SU-DHL-6 (cell line): ENCODE data around the gene HOXA10.

Source experiments
- H2AFZ ChIP-seq: fragments of 200-600 bp; sonication (generic); 2 replicates; pipeline ENCODE4 v1.6.1; 2014; ENCODE audit warnings: low read depth, mild to moderate bottlenecking, moderate library complexity, mixed read lengths, antibody characterized with exemption, low read length; ENCODE audit not compliant: severe bottlenecking
- H3F3A ChIP-seq: fragments of 200-600 bp; shearing (Covaris generic); 2 replicates; pipeline ENCODE4 v1.6.0; 2016; ENCODE audit warnings: antibody characterized with exemption, mild to moderate bottlenecking; ENCODE audit not compliant: insufficient read depth
- H3K27ac ChIP-seq: fragments of 200-600 bp; sonication (generic); 2 replicates; pipeline ENCODE4 v1.5.1; 2016; ENCODE audit warnings: low read depth, mild to moderate bottlenecking, low read length, moderate library complexity, mixed read lengths
- H3K27me3 ChIP-seq: fragments of 200-600 bp; sonication (generic), shearing (Covaris generic); 2 replicates; pipeline ENCODE4 v1.6.0; 2014; ENCODE audit warnings: mild to moderate bottlenecking, low read length
- H3K36me3 ChIP-seq: fragments of 200-600 bp; sonication (generic); 2 replicates; pipeline ENCODE4 v1.6.1; 2014; ENCODE audit warnings: mild to moderate bottlenecking, low read length, mixed read lengths
- H3K4me2 ChIP-seq: fragments of 300-600, 200-600 bp; shearing (Covaris generic), sonication (generic); 2 replicates; pipeline ENCODE4 v1.6.0; 2014; ENCODE audit warnings: low read length, low read depth, mild to moderate bottlenecking; ENCODE audit not compliant: poor library complexity, severe bottlenecking
- H3K4me3 ChIP-seq: fragments of 200-600 bp; sonication (generic); 2 replicates; pipeline ENCODE4 v1.5.1; 2014; ENCODE audit warnings: antibody characterized with exemption, low read length, mild to moderate bottlenecking, mixed read lengths; ENCODE audit not compliant: insufficient read depth, poor library complexity, severe bottlenecking
- H3K79me2 ChIP-seq: fragments of 200-600 bp; sonication (generic); 2 replicates; pipeline ENCODE4 v1.6.1; 2014; ENCODE audit warnings: mild to moderate bottlenecking, low read length, moderate library complexity; ENCODE audit not compliant: insufficient read depth
- H3K9ac ChIP-seq: fragments of 200-600 bp; sonication (generic); 2 replicates; pipeline ENCODE4 v1.7.0; 2014; ENCODE audit warnings: mild to moderate bottlenecking, low read length
- H3K9me2 ChIP-seq: fragments of 200-600 bp; sonication (generic); replicated peaks from 2 replicates; pipeline ENCODE4 v1.6.1; 2014; ENCODE audit warnings: low read length; ENCODE audit not compliant: insufficient read depth
- H3K9me3 ChIP-seq: fragments of 200-600 bp; sonication (generic); 2 replicates; pipeline ENCODE4 v1.6.1; 2014; ENCODE audit warnings: low read length, mixed read lengths; ENCODE audit not compliant: insufficient read depth
- H4K20me1 ChIP-seq: fragments of 200-600 bp; sonication (generic); 2 replicates; pipeline ENCODE4 v1.6.1; 2014; ENCODE audit warnings: low read depth, mild to moderate bottlenecking, antibody characterized with exemption, low read length, moderate library complexity, mixed read lengths
- CTCF ChIP-seq: fragments of 200-600 bp; sonication (generic); IDR thresholded peaks from one replicate; pipeline ENCODE4 v1.5.1; 2017; ENCODE audit warnings: antibody characterized with exemption, mild to moderate bottlenecking, low read length, moderate library complexity; ENCODE audit not compliant: insufficient read depth, poor library complexity, severe bottlenecking
- EZH2phosphoT487 ChIP-seq: fragments of 200-600 bp; sonication (generic), shearing (Covaris generic); conservative IDR thresholded peaks from 2 replicates; pipeline ENCODE4 v1.6.1; 2018; ENCODE audit warnings: mild to moderate bottlenecking, antibody characterized with exemption, low read length, moderate library complexity, mixed read lengths

The HOXA10 gene

GRCh38 chr7:27162561-27163287 is 11.4 kb downstream of the HOXA10 start:
- Histone ChIP-seq H3K36me3 (no peaks in the 10 kb centered on the region), H3K79me2 (no peaks in the 10 kb centered on the region), H3K27ac (no peak overlapping the region), H3K27me3 (no peaks in the 10 kb centered on the region), H2AFZ (no peak overlapping the region), H3K4me2 (no peak overlapping the region), H3K9me2 (no peaks in the 10 kb centered on the region), H3F3A (peaks cover 15% of the 10 kb centered on the region), H3K4me3 (no peak overlapping the region), H3K9me3 (no peaks in the 10 kb centered on the region), H3K9ac (no peak overlapping the region), H4K20me1 (no peaks in the 10 kb centered on the region)
- TF ChIP-seq EZH2phosphoT487: no peak
- no peak for TF ChIP-seq CTCF

GRCh38 chr7:27161721-27162560 is 12.2 kb downstream of the HOXA10 start:
- Histone ChIP-seq H3K27ac (no peak overlapping the region), H3K36me3 (no peaks in the 10 kb centered on the region), H3K27me3 (no peaks in the 10 kb centered on the region), H4K20me1 (no peaks in the 10 kb centered on the region), H3K79me2 (no peaks in the 10 kb centered on the region), H3K4me3 (no peak overlapping the region), H3F3A (peaks cover 19% of the 10 kb centered on the region), H2AFZ (no peak overlapping the region), H3K9me2 (no peaks in the 10 kb centered on the region), H3K4me2 (no peak overlapping the region), H3K9ac (no peak overlapping the region), H3K9me3 (no peaks in the 10 kb centered on the region)
- no peak for TF ChIP-seq CTCF

GRCh38 chr7:27161214-27161720 is 12.9 kb downstream of the HOXA10 start:
- Histone ChIP-seq H3K9me2 (no peaks in the 10 kb centered on the region), H4K20me1 (no peaks in the 10 kb centered on the region), H3K4me2 (peak overlapping the region; percentile 75), H3K27ac (no peak overlapping the region), H2AFZ (peak overlapping the region; percentile 100), H3K36me3 (no peaks in the 10 kb centered on the region), H3K79me2 (no peaks in the 10 kb centered on the region), H3F3A (peaks cover 19% of the 10 kb centered on the region), H3K9me3 (no peaks in the 10 kb centered on the region), H3K4me3 (peak overlapping the region; percentile 56), H3K27me3 (no peaks in the 10 kb centered on the region), H3K9ac (peak overlapping the region; percentile 68)
- TF ChIP-seq EZH2phosphoT487 (no peak), CTCF (no peak)
